ENCODE results near the gene PRR5. TPM values are rescaled to one million over a fixed set of nuclear protein-coding genes. Genes with fewer than 3 reads are reported as not detected.

The PRR5 gene
- total and polyA plus RNA-seq, 2 donors (not counting 1 experiment from before 2014, with no cell fraction given) = 18.4 to 36.1 TPM

DNA sequence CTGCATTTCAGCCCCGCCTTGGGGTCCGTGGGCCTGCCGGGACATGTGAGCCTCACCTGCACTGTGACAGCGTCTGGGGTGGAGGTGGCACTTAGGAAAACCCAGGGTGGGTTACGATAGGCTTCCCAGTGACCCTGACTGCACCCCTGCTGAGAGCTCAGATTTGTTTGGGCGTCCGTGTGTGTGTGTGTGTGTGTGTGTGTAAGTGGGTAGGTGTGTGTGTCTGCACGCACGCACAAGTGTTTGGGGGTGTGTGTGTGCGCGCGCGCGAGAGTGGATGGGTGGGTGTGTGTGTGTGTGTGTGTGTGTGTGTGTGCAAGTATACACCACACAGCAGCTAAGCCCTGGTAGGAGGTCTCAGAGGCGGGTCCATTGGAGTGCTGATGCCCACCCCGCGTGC, 38.3 kb downstream of the PRR5 start:
- 78% methylated on average over 8 of the region's 17 CpGs for WGBS (ENCODE audit: insufficient coverage)
- no peaks in the 10 kb centered on the region for H3K27me3 ChIP-seq (replicated peaks in 1 of 4; ENCODE audit: control extremely low read depth in 1 of 4, control insufficient read depth in 3 of 4, insufficient read depth in 4 of 4, low read length in 3 of 4)
- peaks cover 0 to 3% of the 10 kb centered on the region in 2 donors for H3K4me1 ChIP-seq (ENCODE audit: control insufficient read depth in 2 of 2, insufficient read depth in 2 of 2, low read length in 2 of 2)
- Mint-ChIP-seq H3K4me1 (no peaks in the 10 kb centered on the region), H3K27me3 (peaks cover 7% of the 10 kb centered on the region), H3K4me3 (no peak overlapping the region), H3K9me3 (ENCODE audit: insufficient read depth) (no peaks in the 10 kb centered on the region), H3K27ac (no peak overlapping the region)
- TF ChIP-seq, protein P1, sequence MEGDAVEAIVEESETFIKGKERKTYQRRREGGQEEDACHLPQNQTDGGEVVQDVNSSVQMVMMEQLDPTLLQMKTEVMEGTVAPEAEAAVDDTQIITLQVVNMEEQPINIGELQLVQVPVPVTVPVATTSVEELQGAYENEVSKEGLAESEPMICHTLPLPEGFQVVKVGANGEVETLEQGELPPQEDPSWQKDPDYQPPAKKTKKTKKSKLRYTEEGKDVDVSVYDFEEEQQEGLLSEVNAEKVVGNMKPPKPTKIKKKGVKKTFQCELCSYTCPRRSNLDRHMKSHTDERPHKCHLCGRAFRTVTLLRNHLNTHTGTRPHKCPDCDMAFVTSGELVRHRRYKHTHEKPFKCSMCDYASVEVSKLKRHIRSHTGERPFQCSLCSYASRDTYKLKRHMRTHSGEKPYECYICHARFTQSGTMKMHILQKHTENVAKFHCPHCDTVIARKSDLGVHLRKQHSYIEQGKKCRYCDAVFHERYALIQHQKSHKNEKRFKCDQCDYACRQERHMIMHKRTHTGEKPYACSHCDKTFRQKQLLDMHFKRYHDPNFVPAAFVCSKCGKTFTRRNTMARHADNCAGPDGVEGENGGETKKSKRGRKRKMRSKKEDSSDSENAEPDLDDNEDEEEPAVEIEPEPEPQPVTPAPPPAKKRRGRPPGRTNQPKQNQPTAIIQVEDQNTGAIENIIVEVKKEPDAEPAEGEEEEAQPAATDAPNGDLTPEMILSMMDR (IDR thresholded peaks at IDR 0.05) = no peak
- TF ChIP-seq EZH2 (IDR thresholded peaks at IDR 0.05; ENCODE audit: borderline replicate concordance, insufficient read depth, low read depth, low read length, poor library complexity, severe bottlenecking) = no peak
- intact Hi-C loops (cut with micrococcal nuclease) = no loop called here
- no peak overlapping the region for H2AFZ ChIP-seq (ENCODE audit: insufficient read depth, low read depth, low read length, poor library complexity, severe bottlenecking)
- no peak overlapping the region for H3K4me3 ChIP-seq (ENCODE audit: control extremely low read depth in 1 of 5, extremely low read depth in 1 of 5, insufficient read depth in 1 of 5, low read depth in 2 of 5, low read length in 4 of 5)
- no peaks in the 10 kb centered on the region for H3K79me2 ChIP-seq (ENCODE audit: control insufficient read depth, insufficient read depth, low read length)
- H3K36me3 ChIP-seq (replicated peaks in 1 of 2; ENCODE audit: control extremely low read depth in 1 of 2, control insufficient read depth in 1 of 2, extremely low read depth in 1 of 2, insufficient read depth in 2 of 2, low read length in 1 of 2) = no peaks in the 10 kb centered on the region
- no peak for ATAC-seq (ENCODE audit: low read depth)
- no peak overlapping the region for H3K27ac ChIP-seq (ENCODE audit: low read length in 2 of 2)
- H3K9ac ChIP-seq (ENCODE audit: low read length) = no peak overlapping the region
- DNase-seq = no peak
- no peak overlapping the region for H3K4me2 ChIP-seq (replicated peaks; ENCODE audit: low read depth, low read length, poor library complexity, severe bottlenecking)
- no peaks in the 10 kb centered on the region for H4K20me1 ChIP-seq (ENCODE audit: control insufficient read depth, insufficient read depth, low read length, poor library complexity, severe bottlenecking)
- ChIA-PET CTCF (no interaction called here), POLR2A (no interaction called here)
- peaks cover 0 to 9% (median 0%) of the 10 kb centered on the region in 3 donors for H3K9me3 ChIP-seq (ENCODE audit: control extremely low read depth in 1 of 3, control insufficient read depth in 2 of 3, insufficient read depth in 1 of 3, low read length in 2 of 3)

- H3K27ac ChIP-seq (ENCODE audit: low read length in 2 of 2) = no peak overlapping the region
- CTCF ChIA-PET = interaction anchor here (1.0 kb wide), 1 partner anchor 46 kb away, joined by 3 read pairs; no protein-coding TSS in a partner anchor
- Mint-ChIP-seq H3K27me3 (peaks cover 19% of the 10 kb centered on the region), H3K4me1 (no peaks in the 10 kb centered on the region), H3K4me3 (no peak overlapping the region), H3K9me3 (ENCODE audit: insufficient read depth) (no peaks in the 10 kb centered on the region), H3K27ac (no peak overlapping the region)
- DNase-seq (no peak), ATAC-seq (ENCODE audit: low read depth) (no peak)
- no peak overlapping the region for H3K4me2 ChIP-seq (replicated peaks; ENCODE audit: low read depth, low read length, poor library complexity, severe bottlenecking)
- no peak overlapping the region for H3K4me3 ChIP-seq (ENCODE audit: control extremely low read depth in 1 of 5, extremely low read depth in 1 of 5, insufficient read depth in 1 of 5, low read depth in 2 of 5, low read length in 4 of 5)
- intact Hi-C loops (cut with micrococcal nuclease) = no loop called here
- H3K36me3 ChIP-seq (replicated peaks in 1 of 2; ENCODE audit: control extremely low read depth in 1 of 2, control insufficient read depth in 1 of 2, extremely low read depth in 1 of 2, insufficient read depth in 2 of 2, low read length in 1 of 2) = no peaks in the 10 kb centered on the region
- no peak for TF ChIP-seq EZH2 (IDR thresholded peaks at IDR 0.05; ENCODE audit: borderline replicate concordance, insufficient read depth, low read depth, low read length, poor library complexity, severe bottlenecking)
- TF ChIP-seq, protein P1 (IDR thresholded peaks at IDR 0.05) = no peak
- no peaks in the 10 kb centered on the region for H3K79me2 ChIP-seq (ENCODE audit: control insufficient read depth, insufficient read depth, low read length)
- WGBS (ENCODE audit: insufficient coverage) = 94% methylated on average over 2 of the region's 9 CpGs
- H3K27me3 ChIP-seq (replicated peaks in 1 of 4; ENCODE audit: control extremely low read depth in 1 of 4, control insufficient read depth in 3 of 4, insufficient read depth in 4 of 4, low read length in 3 of 4) = peaks cover 0 to 6% (median 1%) of the 10 kb centered on the region in 4 experiments
- H3K9me3 ChIP-seq (ENCODE audit: control extremely low read depth in 1 of 3, control insufficient read depth in 2 of 3, insufficient read depth in 1 of 3, low read length in 2 of 3) = peaks cover 0 to 9% (median 0%) of the 10 kb centered on the region in 3 donors
- POLR2A ChIA-PET = no interaction called here
- H4K20me1 ChIP-seq (ENCODE audit: control insufficient read depth, insufficient read depth, low read length, poor library complexity, severe bottlenecking) = no peaks in the 10 kb centered on the region
- H3K4me1 ChIP-seq (ENCODE audit: control insufficient read depth in 2 of 2, insufficient read depth in 2 of 2, low read length in 2 of 2) = no peaks in the 10 kb centered on the region
- no peak overlapping the region for H3K9ac ChIP-seq (ENCODE audit: low read length)
- no peak overlapping the region for H2AFZ ChIP-seq (ENCODE audit: insufficient read depth, low read depth, low read length, poor library complexity, severe bottlenecking)
Observed at GRCh38 chr22:44741929-44742328, 39.9 kb downstream of the PRR5 start.

Measured in B cell (primary cell).